HG03460 (cell line): Measurements from ENCODE around the gene DCD.
A peak's percentile ranks its signal among the peaks of the same experiment; 100 is the strongest.

Experiments used
- ATAC-seq: cut with Tn5 transposase; IDR thresholded peaks from one replicate; pipeline ENCODE4 v1.9.1; 2021; ENCODE audit not compliant: unreplicated experiment

The DCD gene

GRCh38 chr12:54648265-54648664, at the start of gene DCD:
DCD (minus strand) TSS chr12:54648365; CDS start chr12:54648303, 62 bp downstream.
- no peak for ATAC-seq

- no peak for ATAC-seq
These were observed 49.7 kb upstream of the DCD start for GRCh38 chr12:54697851-54698250.

DNA sequence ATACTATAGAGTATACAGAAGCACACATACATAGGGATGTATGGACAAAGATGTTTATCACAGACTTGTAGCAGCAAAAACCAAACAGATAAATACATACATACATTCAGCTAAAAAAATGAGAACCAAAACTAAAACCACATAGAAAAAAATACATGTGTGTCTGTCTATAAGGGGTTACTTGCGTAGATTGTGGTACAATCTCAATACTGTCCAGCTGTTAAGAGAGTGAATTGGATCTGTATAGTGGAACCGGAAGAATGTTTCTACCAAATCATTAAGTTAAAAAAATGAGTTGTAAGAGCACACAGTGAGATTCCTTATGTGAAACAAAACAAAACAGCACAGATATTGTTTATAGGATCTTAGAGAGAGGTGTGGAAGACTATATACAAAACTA, 44.2 kb upstream of the DCD start:
- ATAC-seq, result no peak

DNA sequence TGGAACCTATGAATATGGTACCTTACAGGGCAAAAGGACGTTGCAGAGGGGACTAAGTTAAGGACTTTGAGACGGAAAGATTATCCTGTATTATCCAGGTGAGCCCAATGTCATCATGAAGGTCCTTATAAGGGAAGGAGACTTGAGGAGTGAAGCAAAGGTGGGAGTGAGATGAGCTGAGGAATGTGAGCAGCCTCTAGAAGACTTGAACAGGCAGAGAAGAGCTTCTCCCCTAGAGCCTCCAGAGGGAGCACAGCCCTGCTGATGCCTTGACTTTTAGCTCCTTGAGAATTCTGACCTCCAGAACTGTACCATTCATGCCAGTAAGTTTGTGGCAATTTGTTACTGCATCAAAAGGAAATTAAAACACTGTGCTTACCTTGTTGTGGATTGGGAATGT, 41.8 kb upstream of the DCD start:
- no peak for ATAC-seq

GRCh38 chr12:54689034-54689372, 40.8 kb upstream of the DCD start:
- ATAC-seq, result no peak

DNA sequence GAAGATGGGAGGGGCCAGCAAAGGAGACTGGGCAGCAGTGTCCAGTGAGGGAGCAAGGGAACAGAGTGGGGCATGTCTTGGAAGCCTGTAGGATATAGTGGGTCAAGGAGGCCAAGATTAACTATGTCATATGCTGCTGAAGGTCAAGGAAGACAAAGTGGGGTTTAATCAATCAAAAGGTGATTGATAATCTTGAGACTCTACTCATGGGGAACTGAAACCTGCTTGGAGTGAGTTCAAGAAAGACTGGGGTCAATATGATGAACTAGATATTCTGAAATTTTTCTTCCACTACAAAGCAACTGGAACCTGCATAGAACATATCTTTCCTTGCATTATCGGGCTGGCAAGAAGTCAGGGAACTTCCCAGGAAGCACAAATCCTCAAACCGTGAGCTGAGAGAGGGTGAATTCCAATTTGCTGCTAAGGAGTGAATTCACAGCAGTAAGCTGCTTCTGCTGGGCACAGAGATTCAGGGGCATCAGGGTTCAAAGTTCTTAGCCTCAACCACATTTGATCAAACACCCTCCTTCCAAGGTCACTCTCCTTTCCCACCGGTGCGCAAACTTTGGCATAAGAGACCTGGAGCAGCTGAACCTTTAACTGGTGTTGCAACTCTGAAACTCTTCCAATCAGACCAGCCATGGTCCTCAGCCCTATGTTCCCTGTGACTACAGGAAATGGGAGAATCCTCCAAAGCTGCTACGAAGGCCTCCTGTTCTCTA, 40.3 kb upstream of the DCD start:
- ATAC-seq, result no peak

GRCh38 chr12:54684636-54685630, 36.8 kb upstream of the DCD start:
- no peak for ATAC-seq

DNA sequence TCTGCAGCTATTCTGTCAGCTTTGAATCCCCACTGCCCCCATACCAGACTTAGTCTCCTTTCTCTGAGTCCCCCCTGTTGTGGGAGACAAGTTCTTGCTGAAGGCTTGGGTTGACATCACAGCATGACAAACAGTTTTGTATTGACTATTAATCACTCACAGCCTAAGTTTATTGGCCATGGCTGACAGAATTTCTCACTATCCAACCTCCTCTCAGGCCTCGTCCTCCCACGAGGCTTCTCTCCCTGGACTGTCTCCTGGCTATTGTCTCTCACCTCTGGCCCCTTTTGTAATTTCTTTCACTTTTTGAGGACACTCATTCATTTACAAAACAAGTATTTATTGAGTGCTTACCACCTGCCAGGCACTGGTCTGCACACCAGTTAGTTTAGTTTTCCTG, 35.2 kb upstream of the DCD start:
- ATAC-seq, result no peak

DNA sequence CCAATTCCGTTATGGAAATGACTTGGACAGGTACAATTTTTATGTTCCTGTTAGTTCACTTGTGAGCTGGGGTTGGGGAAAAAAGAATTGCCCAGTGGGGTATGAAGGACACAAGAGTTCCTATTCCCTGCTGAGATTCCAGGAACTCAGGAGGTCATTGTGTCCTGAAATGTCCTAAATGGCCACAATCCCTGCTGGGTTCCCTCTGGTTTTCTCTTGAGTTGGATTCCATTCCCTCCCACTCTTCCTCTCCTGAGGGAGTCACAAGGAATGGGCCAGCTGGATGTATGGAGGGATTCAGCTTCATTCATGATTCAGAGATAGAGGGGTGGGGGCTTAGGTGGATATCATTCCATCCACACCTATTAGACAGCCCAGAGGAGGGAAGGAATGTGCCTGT, 34.5 kb upstream of the DCD start:
- no peak for ATAC-seq

GRCh38 chr12:54680374-54680773, 32.2 kb upstream of the DCD start:
- peak; percentile 70 for ATAC-seq

DNA sequence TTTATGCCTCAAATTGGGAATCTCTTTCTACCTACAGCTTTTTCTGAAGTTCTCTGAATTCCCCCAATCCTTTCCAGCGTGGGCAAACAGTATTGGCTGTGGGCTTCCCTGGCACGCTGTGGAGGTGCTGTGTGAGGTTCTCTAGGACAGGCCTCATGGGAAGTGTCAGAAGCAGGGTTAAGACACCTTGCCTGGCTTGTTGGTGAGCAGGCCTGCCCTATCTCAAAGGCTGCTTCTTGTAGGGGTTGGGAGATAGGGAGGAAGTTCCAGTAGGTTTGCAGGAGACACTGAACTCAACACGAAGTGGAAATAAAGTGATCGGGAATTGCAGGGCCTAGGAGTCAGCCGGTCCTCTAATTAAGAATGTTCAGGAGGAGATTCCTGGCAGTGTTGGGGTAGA, 30.0 kb upstream of the DCD start:
- no peak for ATAC-seq

- no peak for ATAC-seq
These were observed 19.8 kb upstream of the DCD start for GRCh38 chr12:54667945-54668344.

DNA sequence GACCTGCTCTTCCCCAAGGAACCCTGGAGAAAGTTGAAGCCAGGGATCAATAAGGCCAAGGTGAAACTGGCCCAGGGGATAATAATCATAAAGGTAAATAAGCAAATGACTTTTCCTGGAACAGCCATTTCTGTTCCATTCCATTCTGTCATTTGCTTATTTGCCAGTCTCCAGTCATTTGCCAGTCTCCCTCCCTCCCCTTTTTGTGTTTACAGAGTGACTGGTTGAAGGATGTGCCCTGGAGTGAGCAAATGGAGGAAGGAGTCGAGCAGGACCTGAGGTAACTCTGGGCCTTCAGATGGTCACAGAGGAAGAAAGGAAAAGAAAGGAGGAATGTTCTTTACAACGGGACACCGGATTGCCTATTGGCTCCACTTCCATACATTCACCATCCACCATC, 17.8 kb upstream of the DCD start:
- no peak for ATAC-seq

GRCh38 chr12:54665022-54665635, 17.0 kb upstream of the DCD start:
- peak; percentile 59 for ATAC-seq

GRCh38 chr12:54663603-54664002, 15.4 kb upstream of the DCD start:
- ATAC-seq, result no peak

GRCh38 chr12:54662026-54662425, 13.9 kb upstream of the DCD start:
- no peak for ATAC-seq

DNA sequence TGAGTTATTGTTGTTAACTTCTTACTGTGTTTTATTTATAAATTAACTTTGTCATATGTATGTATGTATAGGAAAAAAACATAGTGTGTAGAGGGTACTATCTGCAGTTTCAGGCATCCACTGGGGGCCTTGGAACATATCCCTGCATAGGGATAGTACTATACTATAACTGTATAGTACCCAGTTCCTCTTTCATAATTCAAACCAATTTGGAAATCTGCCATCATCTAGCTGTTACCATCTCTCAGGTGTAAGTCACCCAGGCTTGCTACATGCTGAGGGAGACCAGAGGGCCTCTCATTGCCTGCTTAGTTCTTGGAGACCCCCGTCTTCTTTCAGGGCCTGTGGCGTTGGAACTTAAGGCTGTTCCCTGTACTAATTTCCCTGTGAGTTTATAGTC, 12.9 kb upstream of the DCD start:
- no peak for ATAC-seq

GRCh38 chr12:54660320-54660962, 12.3 kb upstream of the DCD start:
- no peak for ATAC-seq

DNA sequence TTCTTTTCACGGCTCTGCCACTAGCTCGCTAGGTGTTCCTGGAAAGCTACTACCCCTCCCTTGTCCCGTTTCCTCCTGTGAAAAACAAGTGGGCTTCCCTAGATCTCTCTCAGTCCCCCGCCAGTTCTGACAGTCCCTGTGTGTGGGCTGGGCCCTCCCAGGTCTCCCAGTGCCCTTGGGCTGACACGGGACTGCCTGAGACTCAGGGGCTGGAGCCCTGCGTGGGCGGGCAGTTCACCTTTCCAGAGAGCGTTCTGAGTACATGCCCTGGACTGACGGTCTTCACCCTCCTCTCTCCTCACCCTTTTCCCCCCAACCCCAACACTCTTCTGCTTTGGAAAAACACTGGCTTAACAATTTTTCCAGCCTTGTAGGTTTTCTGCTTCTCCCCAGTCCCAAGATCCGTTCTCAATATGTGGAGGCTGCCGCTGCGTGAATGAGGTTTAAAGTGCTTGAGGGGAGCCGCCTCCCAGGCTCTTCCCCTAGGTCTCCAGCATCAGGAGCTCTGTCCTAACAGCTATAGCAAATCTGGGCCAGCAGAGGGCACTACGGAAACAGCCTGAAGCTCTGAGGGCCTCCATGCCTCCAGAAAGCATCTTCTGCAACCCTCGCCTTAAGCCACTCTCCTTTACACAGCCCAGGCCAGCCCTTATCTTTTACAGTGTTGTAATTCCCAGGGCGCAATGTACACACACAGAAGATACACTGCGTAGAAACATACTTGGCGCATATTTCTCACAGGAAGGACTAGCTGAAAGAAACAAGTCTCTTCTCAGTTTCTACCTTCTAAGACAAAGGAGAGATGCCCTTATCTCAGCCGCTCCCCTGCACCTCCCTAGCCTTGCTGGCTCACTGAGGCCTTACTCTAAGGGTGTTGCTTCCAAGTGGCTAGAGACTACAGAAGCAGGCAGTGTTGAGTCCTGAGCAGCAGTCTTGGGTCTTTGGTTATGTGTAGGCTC, 10.4 kb upstream of the DCD start:
- no peak for ATAC-seq

- no peak for ATAC-seq
These were observed 9.0 kb upstream of the DCD start for GRCh38 chr12:54657105-54657607.
